Kasumi-1 (cell line): ENCODE results near the gene MLLT3.

Experiments
- DNase-seq, 2 experiments: peaks; one replicate each; lab custom pipeline; 2025; lab: John Stamatoyannopoulos, UW

Gene MLLT3

DNA sequence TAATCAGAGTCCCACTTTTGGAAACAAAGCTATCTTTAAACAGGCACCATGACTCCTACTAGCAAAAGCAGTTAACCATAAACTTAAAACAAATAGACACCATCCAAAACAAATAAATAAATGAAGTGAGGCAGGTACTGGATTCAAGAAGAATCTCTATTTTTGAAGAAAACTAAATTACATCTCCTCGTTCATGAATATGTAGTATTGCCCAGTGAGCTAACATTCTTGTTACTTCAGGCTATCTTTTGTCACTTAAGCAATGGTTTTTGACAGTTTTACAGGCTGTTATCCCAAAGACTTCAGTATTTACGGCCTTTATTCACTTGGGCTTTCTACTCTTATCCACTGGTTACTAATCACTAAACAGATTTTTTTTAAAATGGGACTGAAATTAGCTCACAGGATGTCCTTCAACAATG is 242.5 kb downstream of the MLLT3 start:
- no peak for DNase-seq

DNA sequence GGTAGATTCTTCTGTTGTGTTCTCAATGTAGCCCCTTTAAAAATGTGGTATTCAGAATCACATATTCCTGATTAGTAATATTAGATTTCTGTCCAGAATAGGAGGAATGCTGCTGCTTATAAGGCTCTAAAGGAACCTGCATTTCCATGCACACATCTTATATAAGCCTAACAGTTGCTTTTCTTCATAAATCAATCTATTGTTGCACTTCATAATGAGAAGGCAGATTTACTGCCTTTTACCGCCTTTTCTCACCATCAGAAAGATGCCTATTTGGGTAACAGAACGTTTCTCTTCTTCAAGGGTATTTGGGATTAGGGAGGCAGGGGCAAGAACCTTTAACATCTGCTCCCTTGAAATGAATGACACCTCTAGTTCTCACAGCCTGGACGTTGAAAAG is 243.4 kb downstream of the MLLT3 start:
- no peak for DNase-seq

DNA sequence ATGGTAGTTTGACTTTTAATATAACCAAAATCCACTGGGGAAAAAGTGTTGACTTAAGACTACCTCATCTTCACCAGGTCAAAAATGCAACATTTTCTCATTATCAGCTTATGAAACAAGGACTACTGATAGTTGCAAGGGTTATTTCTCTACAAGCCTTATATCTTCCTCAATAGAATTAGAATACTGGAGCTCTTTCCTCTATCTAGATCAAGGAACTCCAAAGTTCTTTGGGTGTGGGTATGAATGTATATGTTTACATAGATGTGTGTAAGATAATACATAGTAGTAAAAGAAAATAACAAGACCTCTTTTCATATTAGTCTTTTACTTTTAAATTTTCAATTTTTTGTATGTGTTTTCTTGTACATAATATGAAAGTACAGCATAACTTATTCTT is 244.5 kb downstream of the MLLT3 start:
- DNase-seq = no peak

- no peak for DNase-seq
These were observed 245.4 kb downstream of the MLLT3 start for GRCh38 chr9:20376731-20377375.

DNA sequence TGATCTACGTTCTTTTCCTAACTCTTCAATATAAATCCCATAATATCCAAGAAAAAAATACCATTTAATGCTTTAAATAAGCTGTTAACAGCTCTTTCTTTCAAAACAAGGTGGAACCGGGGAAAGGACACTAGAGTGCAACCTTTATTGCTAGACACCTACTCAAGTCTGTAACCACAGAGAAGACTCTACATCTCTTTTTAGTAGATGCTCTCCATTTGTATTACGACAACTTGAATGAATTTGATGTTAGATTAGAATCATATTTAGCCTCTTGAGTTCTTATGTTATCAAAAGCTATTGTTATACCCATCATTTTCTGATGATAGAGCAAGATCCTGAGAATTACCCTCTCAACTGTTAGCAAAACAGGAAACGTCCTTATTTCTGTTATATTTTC is 246.3 kb downstream of the MLLT3 start:
- DNase-seq = no peak

- peak in 1 of 2 experiments; percentile 2 for DNase-seq
These were observed 249.0 kb downstream of the MLLT3 start for GRCh38 chr9:20373263-20373662.

DNA sequence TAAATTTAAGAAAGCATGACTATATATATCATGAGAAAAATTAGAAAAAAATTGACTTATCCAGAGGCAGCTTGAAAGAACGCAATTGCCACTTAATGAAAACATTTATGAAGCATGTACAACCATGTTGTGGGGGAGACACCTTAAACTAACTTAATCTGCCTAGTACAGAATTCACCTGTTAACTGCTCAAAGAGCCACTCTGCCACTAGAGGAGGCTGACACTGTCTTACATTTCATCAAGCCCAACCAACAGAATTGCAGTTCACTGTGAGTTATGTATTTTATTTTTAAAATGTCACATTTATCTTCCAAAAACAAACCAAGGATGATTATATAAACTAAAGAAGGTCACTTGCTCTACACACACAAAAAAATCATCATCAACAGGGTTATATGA is 252.9 kb downstream of the MLLT3 start:
- no peak for DNase-seq

- no peak for DNase-seq
These were observed 254.4 kb downstream of the MLLT3 start for GRCh38 chr9:20367855-20368254.

GRCh38 chr9:20364959-20365358 is 257.3 kb downstream of the MLLT3 start:
- no peak for DNase-seq

- DNase-seq = no peak
These were observed 259.1 kb downstream of the MLLT3 start for GRCh38 chr9:20363233-20363632.

DNA sequence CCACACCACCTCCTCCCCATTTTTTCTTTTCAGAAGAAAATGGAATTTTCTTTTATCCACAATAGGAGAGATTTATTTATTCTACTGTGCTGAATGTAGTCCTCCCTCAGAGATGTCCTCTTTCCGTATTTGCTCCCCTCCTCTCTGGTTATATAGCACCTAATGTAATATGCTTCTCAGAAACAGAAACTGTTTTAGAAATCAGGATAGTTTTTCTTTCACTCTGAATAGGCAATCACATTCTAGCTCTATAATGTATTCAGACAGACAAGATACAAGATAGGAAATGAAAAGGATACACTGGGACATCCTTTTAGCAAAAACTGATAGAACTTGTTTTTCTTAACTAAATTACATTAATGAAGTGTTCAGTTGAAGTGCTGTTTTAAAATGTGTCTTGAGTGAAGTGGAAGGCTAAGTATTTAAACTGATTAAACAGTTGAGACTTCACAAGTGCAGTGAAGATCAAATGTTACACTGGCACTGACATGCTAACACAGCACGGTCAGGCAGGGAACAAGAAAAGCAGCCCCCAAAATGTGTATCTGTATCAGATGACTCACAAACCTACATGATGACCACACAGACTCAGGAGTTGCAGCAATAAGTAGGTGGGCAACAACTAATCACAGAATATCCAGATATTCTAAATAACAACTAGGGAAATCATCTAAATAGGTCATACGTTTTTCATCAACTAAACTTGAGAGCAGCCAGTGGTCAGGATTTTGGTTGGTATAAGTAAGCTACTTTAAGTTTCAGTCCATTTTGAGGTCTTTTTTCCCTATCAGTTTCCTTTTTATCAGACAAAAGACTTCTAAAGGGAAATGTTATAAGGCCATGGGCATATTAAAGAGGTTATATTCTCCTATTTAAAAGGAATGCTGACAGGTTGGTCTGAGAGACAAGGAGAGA is 260.4 kb downstream of the MLLT3 start:
- no peak for DNase-seq

GRCh38 chr9:20361229-20361628 is 261.1 kb downstream of the MLLT3 start:
- no peak for DNase-seq

DNA sequence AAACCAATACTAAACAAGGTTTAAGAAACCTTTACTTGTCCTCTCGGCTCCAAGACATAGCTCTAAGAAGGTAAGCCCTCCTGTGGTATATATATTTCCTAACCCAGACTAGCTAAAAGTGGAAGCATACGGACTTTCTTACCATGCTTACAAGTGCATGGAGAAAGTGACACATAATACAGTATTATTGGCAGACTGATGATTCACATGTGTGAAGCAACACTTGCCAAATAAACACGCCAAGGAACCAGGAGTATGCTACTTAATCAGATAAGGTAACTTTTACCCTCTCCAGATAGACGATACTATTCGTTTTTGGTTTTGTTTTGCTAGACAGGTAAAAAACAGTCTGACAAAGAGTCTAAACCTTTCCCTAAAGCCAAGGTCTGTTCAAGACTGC is 264.1 kb downstream of the MLLT3 start:
- DNase-seq = no peak

DNA sequence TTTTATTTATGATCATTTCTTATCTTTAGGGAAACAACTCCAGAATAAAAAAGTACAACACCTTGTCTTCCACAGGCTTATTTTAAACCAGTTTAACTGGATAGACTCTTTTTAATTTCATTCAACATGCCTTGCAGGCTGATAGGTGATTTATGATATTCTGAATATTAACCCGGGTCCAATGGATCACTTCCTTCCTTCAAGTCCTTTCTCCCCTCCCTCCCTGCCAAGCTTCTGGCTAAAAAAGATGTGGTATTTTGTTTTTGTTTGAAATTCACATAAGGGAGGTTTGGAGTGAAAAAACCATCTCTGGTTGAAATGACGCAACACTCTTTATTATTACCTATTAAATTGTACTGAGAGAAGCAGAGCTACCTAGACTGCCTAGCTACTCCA is 265.3 kb downstream of the MLLT3 start:
- DNase-seq = no peak

GRCh38 chr9:20356403-20357036 is 265.8 kb downstream of the MLLT3 start:
- DNase-seq = peak in 1 of 2 experiments; percentile 17

GRCh38 chr9:20355022-20355421 is 267.3 kb downstream of the MLLT3 start:
- no peak for DNase-seq

DNA sequence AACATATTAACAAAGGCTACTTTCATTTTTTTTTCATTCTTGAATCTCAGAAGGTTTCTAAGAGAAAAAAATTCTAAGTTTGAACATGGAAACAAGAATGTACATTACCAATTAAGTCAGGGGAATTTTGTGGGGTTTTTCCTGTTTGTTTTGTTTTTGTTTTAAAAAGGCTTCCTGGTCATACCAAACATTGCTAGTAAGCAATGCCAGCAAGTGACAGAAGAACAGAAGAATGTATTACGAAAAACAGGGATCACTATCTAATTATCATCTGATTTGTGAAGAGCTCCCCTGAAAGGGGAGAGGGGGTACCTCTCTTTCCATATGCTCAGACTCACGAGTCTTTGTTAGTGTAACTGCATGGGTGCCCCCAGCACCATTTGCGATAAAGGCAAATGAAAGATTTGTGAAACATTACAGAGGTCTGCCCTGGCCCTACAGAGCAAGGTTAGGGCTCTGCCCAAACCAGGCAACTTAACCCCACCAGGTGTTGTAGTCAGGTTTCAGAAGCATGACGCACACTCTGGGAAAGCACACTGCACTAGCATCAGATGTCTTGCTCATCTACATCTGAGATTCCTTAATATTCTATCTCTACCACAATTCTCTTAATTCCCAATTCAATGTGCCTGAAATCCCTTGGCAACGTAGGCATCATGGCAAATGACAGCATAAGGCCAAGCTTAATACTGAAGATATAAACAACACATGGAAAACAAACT is 268.2 kb downstream of the MLLT3 start:
- DNase-seq = no peak

DNA sequence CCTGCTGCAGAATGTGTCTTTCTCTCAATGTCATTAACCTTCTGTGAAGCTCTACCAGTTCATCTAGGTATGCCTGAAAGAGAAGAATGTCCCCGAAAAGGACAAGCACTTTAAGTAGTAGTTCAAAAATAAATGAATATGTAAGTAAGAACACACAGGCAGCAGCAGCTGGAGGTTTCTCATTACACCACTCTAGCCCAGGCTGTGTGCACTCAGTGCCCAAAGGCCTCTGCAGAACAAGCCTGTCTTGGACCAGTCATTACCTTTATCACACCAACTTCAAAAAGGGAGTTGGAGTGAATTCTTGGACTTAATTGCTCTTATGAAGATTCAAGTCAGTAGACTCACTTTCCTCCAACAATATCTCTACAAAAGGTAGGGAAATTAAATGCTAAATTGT is 268.8 kb downstream of the MLLT3 start:
- DNase-seq = no peak

GRCh38 chr9:20352591-20352990 is 269.7 kb downstream of the MLLT3 start:
- no peak for DNase-seq

- no peak for DNase-seq
These were observed 270.6 kb downstream of the MLLT3 start for GRCh38 chr9:20351715-20352114.

- no peak for DNase-seq
These were observed 272.7 kb downstream of the MLLT3 start for GRCh38 chr9:20349568-20349967.

GRCh38 chr9:20343325-20343724 is 279.0 kb downstream of the MLLT3 start:
- no peak for DNase-seq
